ENCODE results near the gene SPHK2. TPM values are rescaled to one million over a fixed set of nuclear protein-coding genes. Genes with fewer than 3 reads are reported as not detected.

The SPHK2 gene
- polyA plus RNA-seq, 2 of the 4 experiments (the other 2 are of a cell fraction), result 6.1 to 18.3 TPM

DNA sequence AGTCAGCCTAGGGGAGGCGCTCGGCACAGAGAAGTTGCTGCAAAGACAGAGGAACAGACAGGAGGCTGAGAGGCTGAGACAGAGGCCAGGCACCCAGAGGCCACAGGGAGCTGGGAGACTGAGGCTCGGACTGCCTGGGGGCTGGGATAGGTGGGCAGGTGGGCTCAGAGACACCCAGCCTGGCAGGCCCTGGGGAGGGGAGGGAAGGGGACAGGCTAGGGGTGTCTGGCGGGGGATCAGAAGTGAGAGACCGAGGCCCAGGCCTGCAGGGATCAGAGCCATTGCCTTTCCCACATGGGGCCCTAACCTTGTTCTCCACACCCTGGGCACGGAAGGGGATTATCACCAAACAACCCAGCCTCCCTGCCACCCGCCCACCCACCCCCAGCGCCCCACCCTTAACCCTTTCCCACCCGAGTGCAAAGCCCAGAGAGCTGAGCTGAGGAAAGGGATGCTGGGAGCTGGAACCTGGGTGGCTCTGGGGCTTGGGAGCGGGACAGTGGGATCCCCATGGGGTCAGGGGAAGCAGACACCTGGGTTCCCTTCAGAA, 52.2 kb downstream of the SPHK2 start:
- H3K27ac ChIP-seq, result no peak overlapping the region
- CTCF ChIA-PET, result interaction anchor here (1.5 to 1.9 kb wide), 4 partner anchors 26 to 116 kb away, joined by 4 to 7 read pairs (median 6); partner anchors contain the start of gene CA11
- no peaks in the 10 kb centered on the region for H3K9me3 ChIP-seq
- WGBS (ENCODE audit: missing lambda C conversion rate), result 63% methylated on average over 9 of the region's 10 CpGs
- no peak overlapping the region for H3K4me2 ChIP-seq
- TF ChIP-seq PHF8 (IDR thresholded peaks at IDR 0.05; ENCODE audit: borderline replicate concordance, low read depth) (no peak), MAFK (IDR thresholded peaks at IDR 0.05; ENCODE audit: partially characterized antibody) (no peak), EHF (CRISPR knock-in tag; IDR thresholded peaks at IDR 0.05) (no peak), SMC3 (IDR thresholded peaks at IDR 0.05) (no peak), GATA3 (IDR thresholded peaks at IDR 0.05; ENCODE audit: borderline replicate concordance) (no peak), BHLHE40 (IDR thresholded peaks at IDR 0.05; ENCODE audit: low read depth, low read length) (no peak), CBX2 (IDR thresholded peaks at IDR 0.05; ENCODE audit: borderline replicate concordance, low read depth) (no peak), HOXB13 (CRISPR knock-in tag; IDR thresholded peaks at IDR 0.05; ENCODE audit: low read depth) (no peak), JUNB (IDR thresholded peaks at IDR 0.05) (no peak), KDM1A (IDR thresholded peaks at IDR 0.05; ENCODE audit: low read depth) (no peak), ZNF302 (CRISPR knock-in tag; IDR thresholded peaks at IDR 0.05) (no peak)
- ATAC-seq, result no peak
- POLR2A ChIA-PET, result no interaction called here
- H3K4me3 ChIP-seq, result no peak overlapping the region
- no peak for FAIRE-seq
- no peak for DNase-seq (ENCODE audit: low read depth in 1 of 2, low spot score in 1 of 2)
- H3K4me1 ChIP-seq, result peaks cover 5% of the 10 kb centered on the region; the same call in 1 of the 3 replicates

DNA sequence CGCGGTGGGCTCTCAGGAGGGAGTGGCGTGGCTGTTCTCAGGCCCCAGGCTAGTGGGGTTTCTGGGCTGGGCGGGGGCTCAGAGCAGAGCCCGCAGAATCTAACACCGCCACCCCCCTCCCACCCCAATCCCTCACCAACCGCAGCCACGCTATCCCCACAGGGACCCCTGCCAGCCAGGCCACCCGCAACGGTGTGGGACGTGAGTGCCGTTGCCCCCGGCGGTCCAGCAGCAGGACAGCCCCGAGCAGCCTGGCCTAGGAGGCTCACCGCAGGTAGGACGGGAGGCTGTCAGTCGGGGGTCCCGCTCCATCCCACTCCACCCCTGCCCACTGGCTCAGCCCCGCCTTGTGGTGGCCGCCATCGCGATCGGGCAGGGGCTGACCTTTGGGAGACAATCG, 53.7 kb downstream of the SPHK2 start, which contains the start of gene NTN5:
TSS of gene NTN5 (minus strand) at position 24 of the 400 bp plus-strand sequence. CDS start 2,031 bp downstream, outside the sequence.
- POLR2A ChIA-PET, result no interaction called here
- CTCF ChIA-PET, result interaction anchor here (0.9 to 6.1 kb wide), 7 partner anchors 8 to 145 kb away, joined by 3 to 151 read pairs (median 39); partner anchors contain the start of genes CA11 and FUT2
- 86% methylated on average over 21 of the region's 25 CpGs for WGBS (ENCODE audit: missing lambda C conversion rate)

More for the DNA sequence above, 53.7 kb downstream of the SPHK2 start, which contains the start of gene NTN5:
- FAIRE-seq, result no peak
- no peaks in the 10 kb centered on the region for H3K9me3 ChIP-seq
- no peak within 1 kb of the TSS for H3K27ac ChIP-seq
- no peak within 1 kb of the TSS for H3K4me3 ChIP-seq
- no peak for DNase-seq (ENCODE audit: low read depth in 1 of 2, low spot score in 1 of 2)
- no peak for TF ChIP-seq CEBPB (IDR thresholded peaks at IDR 0.05)
- TF ChIP-seq RCOR1 (IDR thresholded peaks at IDR 0.05; ENCODE audit: low read depth, low read length), result no peak
- no peak for TF ChIP-seq ZSCAN20 (CRISPR knock-in tag; IDR thresholded peaks at IDR 0.05)
- no peak for TF ChIP-seq MAZ (IDR thresholded peaks at IDR 0.05; ENCODE audit: borderline replicate concordance, low read depth, low read length)
- TF ChIP-seq, protein P1, sequence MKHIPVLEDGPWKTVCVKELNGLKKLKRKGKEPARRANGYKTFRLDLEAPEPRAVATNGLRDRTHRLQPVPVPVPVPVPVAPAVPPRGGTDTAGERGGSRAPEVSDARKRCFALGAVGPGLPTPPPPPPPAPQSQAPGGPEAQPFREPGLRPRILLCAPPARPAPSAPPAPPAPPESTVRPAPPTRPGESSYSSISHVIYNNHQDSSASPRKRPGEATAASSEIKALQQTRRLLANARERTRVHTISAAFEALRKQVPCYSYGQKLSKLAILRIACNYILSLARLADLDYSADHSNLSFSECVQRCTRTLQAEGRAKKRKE (CRISPR knock-in tag; IDR thresholded peaks at IDR 0.05; ENCODE audit: low read depth), result no peak
- no peak for TF ChIP-seq ZNF302 (CRISPR knock-in tag; IDR thresholded peaks at IDR 0.05)
- TF ChIP-seq, protein P2, sequence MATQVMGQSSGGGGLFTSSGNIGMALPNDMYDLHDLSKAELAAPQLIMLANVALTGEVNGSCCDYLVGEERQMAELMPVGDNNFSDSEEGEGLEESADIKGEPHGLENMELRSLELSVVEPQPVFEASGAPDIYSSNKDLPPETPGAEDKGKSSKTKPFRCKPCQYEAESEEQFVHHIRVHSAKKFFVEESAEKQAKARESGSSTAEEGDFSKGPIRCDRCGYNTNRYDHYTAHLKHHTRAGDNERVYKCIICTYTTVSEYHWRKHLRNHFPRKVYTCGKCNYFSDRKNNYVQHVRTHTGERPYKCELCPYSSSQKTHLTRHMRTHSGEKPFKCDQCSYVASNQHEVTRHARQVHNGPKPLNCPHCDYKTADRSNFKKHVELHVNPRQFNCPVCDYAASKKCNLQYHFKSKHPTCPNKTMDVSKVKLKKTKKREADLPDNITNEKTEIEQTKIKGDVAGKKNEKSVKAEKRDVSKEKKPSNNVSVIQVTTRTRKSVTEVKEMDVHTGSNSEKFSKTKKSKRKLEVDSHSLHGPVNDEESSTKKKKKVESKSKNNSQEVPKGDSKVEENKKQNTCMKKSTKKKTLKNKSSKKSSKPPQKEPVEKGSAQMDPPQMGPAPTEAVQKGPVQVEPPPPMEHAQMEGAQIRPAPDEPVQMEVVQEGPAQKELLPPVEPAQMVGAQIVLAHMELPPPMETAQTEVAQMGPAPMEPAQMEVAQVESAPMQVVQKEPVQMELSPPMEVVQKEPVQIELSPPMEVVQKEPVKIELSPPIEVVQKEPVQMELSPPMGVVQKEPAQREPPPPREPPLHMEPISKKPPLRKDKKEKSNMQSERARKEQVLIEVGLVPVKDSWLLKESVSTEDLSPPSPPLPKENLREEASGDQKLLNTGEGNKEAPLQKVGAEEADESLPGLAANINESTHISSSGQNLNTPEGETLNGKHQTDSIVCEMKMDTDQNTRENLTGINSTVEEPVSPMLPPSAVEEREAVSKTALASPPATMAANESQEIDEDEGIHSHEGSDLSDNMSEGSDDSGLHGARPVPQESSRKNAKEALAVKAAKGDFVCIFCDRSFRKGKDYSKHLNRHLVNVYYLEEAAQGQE (IDR thresholded peaks at IDR 0.05), result no peak
- TF ChIP-seq MAFK (IDR thresholded peaks at IDR 0.05; ENCODE audit: partially characterized antibody), result no peak
- TF ChIP-seq, protein P3, sequence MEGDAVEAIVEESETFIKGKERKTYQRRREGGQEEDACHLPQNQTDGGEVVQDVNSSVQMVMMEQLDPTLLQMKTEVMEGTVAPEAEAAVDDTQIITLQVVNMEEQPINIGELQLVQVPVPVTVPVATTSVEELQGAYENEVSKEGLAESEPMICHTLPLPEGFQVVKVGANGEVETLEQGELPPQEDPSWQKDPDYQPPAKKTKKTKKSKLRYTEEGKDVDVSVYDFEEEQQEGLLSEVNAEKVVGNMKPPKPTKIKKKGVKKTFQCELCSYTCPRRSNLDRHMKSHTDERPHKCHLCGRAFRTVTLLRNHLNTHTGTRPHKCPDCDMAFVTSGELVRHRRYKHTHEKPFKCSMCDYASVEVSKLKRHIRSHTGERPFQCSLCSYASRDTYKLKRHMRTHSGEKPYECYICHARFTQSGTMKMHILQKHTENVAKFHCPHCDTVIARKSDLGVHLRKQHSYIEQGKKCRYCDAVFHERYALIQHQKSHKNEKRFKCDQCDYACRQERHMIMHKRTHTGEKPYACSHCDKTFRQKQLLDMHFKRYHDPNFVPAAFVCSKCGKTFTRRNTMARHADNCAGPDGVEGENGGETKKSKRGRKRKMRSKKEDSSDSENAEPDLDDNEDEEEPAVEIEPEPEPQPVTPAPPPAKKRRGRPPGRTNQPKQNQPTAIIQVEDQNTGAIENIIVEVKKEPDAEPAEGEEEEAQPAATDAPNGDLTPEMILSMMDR (IDR thresholded peaks at IDR 0.05), result no peak
- no peak for TF ChIP-seq SMC3 (IDR thresholded peaks at IDR 0.05)
- no peak for TF ChIP-seq NPAS2 (CRISPR knock-in tag; IDR thresholded peaks at IDR 0.05; ENCODE audit: borderline replicate concordance)
- TF ChIP-seq, protein P4, sequence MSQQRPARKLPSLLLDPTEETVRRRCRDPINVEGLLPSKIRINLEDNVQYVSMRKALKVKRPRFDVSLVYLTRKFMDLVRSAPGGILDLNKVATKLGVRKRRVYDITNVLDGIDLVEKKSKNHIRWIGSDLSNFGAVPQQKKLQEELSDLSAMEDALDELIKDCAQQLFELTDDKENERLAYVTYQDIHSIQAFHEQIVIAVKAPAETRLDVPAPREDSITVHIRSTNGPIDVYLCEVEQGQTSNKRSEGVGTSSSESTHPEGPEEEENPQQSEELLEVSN (IDR thresholded peaks at IDR 0.05; ENCODE audit: borderline replicate concordance, low read depth), result no peak
- TF ChIP-seq ZFP36 (IDR thresholded peaks at IDR 0.05; ENCODE audit: borderline replicate concordance, partially characterized antibody), result no peak
- TF ChIP-seq FOSB (CRISPR knock-in tag; IDR thresholded peaks at IDR 0.05), result no peak
- ATAC-seq, result no peak
- H3K4me1 ChIP-seq, result peaks cover 5% of the 10 kb centered on the region; the same call in 1 of the 3 replicates
- H3K4me2 ChIP-seq, result no peak within 1 kb of the TSS

Measured in A549 (cell line).